B cell (primary cell): ENCODE results near the gene GALK1. TPM values are rescaled to one million over a fixed set of nuclear protein-coding genes. Genes with fewer than 3 reads are reported as not detected.

Experiments
- ATAC-seq: fragments of 200-7000 bp; cut with Tn5 transposase; one replicate; pipeline ENCODE4 v1.10.0; 2021; ENCODE audit warnings: low read depth, mild to moderate bottlenecking, moderate number of reproducible peaks, moderate library complexity
- CTCF ChIA-PET: fragments of 350-600 bp; sonication (Branson Sonifier 250); formaldehyde crosslinking; loops from one replicate; lab custom pipeline; 2021; ENCODE audit warnings: antibody characterized with exemption, inconsistent platforms; lab: Charles Lee
- POLR2A ChIA-PET: fragments of 350-600 bp; sonication (Branson Sonifier 250); formaldehyde crosslinking; loops from one replicate; lab custom pipeline; 2021; ENCODE audit warnings: antibody characterized with exemption; lab: Charles Lee
- DNase-seq: peaks from one replicate; pipeline ENCODE4 v3.0.0; 2013
- H2AFZ ChIP-seq: 2 replicates; pipeline ENCODE4 v1.6.1; 2012; ENCODE audit warnings: mild to moderate bottlenecking, low read depth, low read length; ENCODE audit not compliant: insufficient read depth, poor library complexity, severe bottlenecking
- H3K27ac ChIP-seq, 2 donors: 1 replicate in 1 of 2; 2 replicates in 1 of 2; pipeline ENCODE4 v1.5.1; 2012 to 2013; ENCODE audit warnings: low read length in 2 of 2, mild to moderate bottlenecking in 2 of 2, moderate library complexity in 1 of 2
- H3K27me3 ChIP-seq, 4 experiments: fragments of 200-600 bp in 1 of 4; sonication (generic) in 1 of 4; replicated peaks in 1 of 4; 1 replicate in 2 of 4; 2 replicates in 2 of 4; pipeline versions ENCODE4 v1.6.1 to v1.7.0; 2013 to 2016; ENCODE audit warnings: low read length in 3 of 4, mild to moderate bottlenecking in 2 of 4, mixed read lengths in 1 of 4, moderate library complexity in 1 of 4; ENCODE audit not compliant: insufficient read depth in 4 of 4, control insufficient read depth in 3 of 4; ENCODE audit errors: control extremely low read depth in 1 of 4
- H3K36me3 ChIP-seq, 2 experiments: replicated peaks in 1 of 2; 1 replicate in 1 of 2; 2 replicates in 1 of 2; pipeline versions ENCODE4 v1.6.1 to v1.7.1; 2013; ENCODE audit warnings: low read length in 1 of 2; ENCODE audit not compliant: insufficient read depth in 2 of 2, control insufficient read depth in 1 of 2; ENCODE audit errors: control extremely low read depth in 1 of 2, extremely low read depth in 1 of 2
- H3K4me1 ChIP-seq, 2 donors: fragments of 200-600 bp in 1 of 2; sonication (generic) in 1 of 2; 1 replicate in 1 of 2; 2 replicates in 1 of 2; pipeline versions ENCODE4 v1.5.1 to v1.6.1; 2013 to 2017; ENCODE audit warnings: low read length in 2 of 2; ENCODE audit not compliant: control insufficient read depth in 2 of 2, insufficient read depth in 2 of 2
- H3K4me2 ChIP-seq: replicated peaks from 2 replicates; pipeline ENCODE3; 2012; ENCODE audit warnings: mild to moderate bottlenecking, low read depth, low read length; ENCODE audit not compliant: poor library complexity, severe bottlenecking
- H3K4me3 ChIP-seq, 5 experiments: fragments of 200-600 bp in 1 of 5; sonication (generic) in 1 of 5; 1 replicate in 3 of 5; 2 replicates in 2 of 5; pipeline versions ENCODE4 v1.5.1 to v1.7.0; 2011 to 2016; ENCODE audit warnings: low read length in 4 of 5, mild to moderate bottlenecking in 4 of 5, low read depth in 2 of 5, control low read depth in 1 of 5, moderate library complexity in 1 of 5; ENCODE audit not compliant: insufficient read depth in 1 of 5; ENCODE audit errors: control extremely low read depth in 1 of 5, extremely low read depth in 1 of 5
- H3K79me2 ChIP-seq: fragments of 200-600 bp; sonication (generic); one replicate; pipeline ENCODE4 v1.6.0; 2016; ENCODE audit warnings: low read length; ENCODE audit not compliant: control insufficient read depth, insufficient read depth
- H3K9ac ChIP-seq: fragments of 200-600 bp; sonication (generic); 2 replicates; pipeline ENCODE4 v1.6.1; 2017; ENCODE audit warnings: mild to moderate bottlenecking, low read length, moderate library complexity
- H3K9me3 ChIP-seq, 3 donors: one replicate each; pipeline versions ENCODE4 v1.6.1 to v1.7.1; 2013; ENCODE audit warnings: low read length in 2 of 3; ENCODE audit not compliant: control insufficient read depth in 2 of 3, insufficient read depth in 1 of 3; ENCODE audit errors: control extremely low read depth in 1 of 3
- H4K20me1 ChIP-seq: 2 replicates; pipeline ENCODE4 v1.6.0; 2012; ENCODE audit warnings: mild to moderate bottlenecking, low read length; ENCODE audit not compliant: insufficient read depth, control insufficient read depth, poor library complexity, severe bottlenecking
- H3K27ac Mint-ChIP-seq: one replicate; pipeline ENCODE4 v1.8.0; 2021; ENCODE audit warnings: mixed read lengths
- H3K27me3 Mint-ChIP-seq: one replicate; pipeline ENCODE4 v1.8.0; 2021; ENCODE audit warnings: mixed read lengths
- H3K4me1 Mint-ChIP-seq: one replicate; pipeline ENCODE4 v1.8.0; 2021; ENCODE audit warnings: mixed read lengths
- H3K4me3 Mint-ChIP-seq: one replicate; pipeline ENCODE4 v1.8.0; 2021; ENCODE audit warnings: mixed read lengths
- H3K9me3 Mint-ChIP-seq: one replicate; pipeline ENCODE4 v1.8.0; 2022; ENCODE audit warnings: mixed read lengths; ENCODE audit not compliant: insufficient read depth
- CTCF ChIP-seq: fragments of 200-600 bp; IDR thresholded peaks from one replicate; pipeline ENCODE4 v1.8.0; 2022; ENCODE audit warnings: antibody characterized with exemption, mild to moderate bottlenecking
- EZH2 ChIP-seq: IDR thresholded peaks from 2 replicates; pipeline ENCODE4 v1.6.1; 2012; ENCODE audit warnings: borderline replicate concordance, low read depth, mild to moderate bottlenecking, moderate library complexity, low read length; ENCODE audit not compliant: insufficient read depth, poor library complexity, severe bottlenecking
- WGBS: methylation state at CpG from one replicate; pipeline ENCODE4 v1.1.5; 2013; ENCODE audit warnings: missing lambda C conversion rate; ENCODE audit not compliant: insufficient coverage; 5-methylcytosine and 5-hydroxymethylcytosine counted together
- intact Hi-C: fragments of 100-400 bp; cut with micrococcal nuclease; formaldehyde crosslinking; loops from one replicate; pipeline ENCODE4 v1.10.0; 2022
- polyA plus RNA-seq: library from polyadenylated mRNA; depleted of rRNA; stranded (reverse); fragments of >200 nt; gene quantifications from 2 replicates; pipeline ENCODE4 v1.2.3, GENCODE V29; 2012
- total RNA-seq, 2 donors: library from RNA; stranded (reverse); fragments of 120-200 nt in 1 of 2; gene quantifications; 1 replicate in 1 of 2; 2 replicates in 1 of 2; pipeline versions ENCODE4 v1.2.3 to v1.2.4, GENCODE V29; 2013 to 2022

Gene GALK1
- total and polyA plus RNA-seq, 2 donors (not counting 1 experiment from before 2014, with no cell fraction given): 29.8 to 37.4 TPM

GRCh38 chr17:75754378-75755204 lies 10.4 kb downstream of the GALK1 start:
- no peaks in the 10 kb centered on the region for H3K9me3 Mint-ChIP-seq
- Histone ChIP-seq H3K4me1 (peaks cover 8 to 24% of the 10 kb centered on the region in 2 donors), H3K4me2 (peak overlapping the region; percentile 100), H3K4me3 (peak overlapping the region in 1 of 5 experiments; percentile 84), H3K79me2 (no peaks in the 10 kb centered on the region), H2AFZ (peak overlapping the region; percentile 96), H3K27me3 (no peaks in the 10 kb centered on the region), H4K20me1 (no peaks in the 10 kb centered on the region), H3K27ac (no peak overlapping the region), H3K9ac (peak overlapping the region; percentile 76), H3K36me3 (peaks cover 0 to 7% of the 10 kb centered on the region in 2 experiments), H3K9me3 (no peaks in the 10 kb centered on the region)
- H3K4me3 Mint-ChIP-seq: peak overlapping the region; percentile 75
- POLR2A ChIA-PET: interaction anchor here (1.1 to 3.4 kb wide), 6 partner anchors 11 to 150 kb away, joined by 3 to 23 read pairs (median 6); partner anchors contain the start of genes GALK1, MRPL38 and SMIM5
- peaks cover 4% of the 10 kb centered on the region for H3K27me3 Mint-ChIP-seq
- no peak for ATAC-seq
- intact Hi-C loops: loop anchor here (10.0 kb wide), 1 partner anchor 250 kb away; the partner anchor contains the start of gene CDK3
- WGBS: 89% methylated on average over 27 of the region's 27 CpGs
- H3K4me1 Mint-ChIP-seq: peaks cover 22% of the 10 kb centered on the region
- CTCF ChIA-PET: interaction anchor here (0.5 to 5.9 kb wide), 13 partner anchors 9 to 250 kb away, joined by 3 to 87 read pairs (median 10); partner anchors contain the start of genes GALK1, RECQL5, SAP30BP and SMIM5
- DNase-seq: peak; percentile 32
- peak overlapping the region; percentile 77 for H3K27ac Mint-ChIP-seq
- TF ChIP-seq CTCF (no peak), EZH2 (no peak)
